GM18507 (cell line): ENCODE measurements around the gene LPIN1.
"Not testable (repeated sequence)": the region's sequence is repeated elsewhere in the genome, so short reads cannot be mapped to it uniquely, and the experiment has no call there.

ENCODE experiments used
- DNase-seq: peaks from one replicate; pipeline ENCODE4 v3.0.0; 2011; ENCODE audit warnings: low read depth; ENCODE audit not compliant: insufficient read length; ENCODE audit errors: extremely low spot score
- FAIRE-seq: peaks from 2 replicates; lab custom pipeline; 2011; peaks lifted over from hg19 to GRCh38; lab: Jason Lieb, UNC

LPIN1 gene

DNA sequence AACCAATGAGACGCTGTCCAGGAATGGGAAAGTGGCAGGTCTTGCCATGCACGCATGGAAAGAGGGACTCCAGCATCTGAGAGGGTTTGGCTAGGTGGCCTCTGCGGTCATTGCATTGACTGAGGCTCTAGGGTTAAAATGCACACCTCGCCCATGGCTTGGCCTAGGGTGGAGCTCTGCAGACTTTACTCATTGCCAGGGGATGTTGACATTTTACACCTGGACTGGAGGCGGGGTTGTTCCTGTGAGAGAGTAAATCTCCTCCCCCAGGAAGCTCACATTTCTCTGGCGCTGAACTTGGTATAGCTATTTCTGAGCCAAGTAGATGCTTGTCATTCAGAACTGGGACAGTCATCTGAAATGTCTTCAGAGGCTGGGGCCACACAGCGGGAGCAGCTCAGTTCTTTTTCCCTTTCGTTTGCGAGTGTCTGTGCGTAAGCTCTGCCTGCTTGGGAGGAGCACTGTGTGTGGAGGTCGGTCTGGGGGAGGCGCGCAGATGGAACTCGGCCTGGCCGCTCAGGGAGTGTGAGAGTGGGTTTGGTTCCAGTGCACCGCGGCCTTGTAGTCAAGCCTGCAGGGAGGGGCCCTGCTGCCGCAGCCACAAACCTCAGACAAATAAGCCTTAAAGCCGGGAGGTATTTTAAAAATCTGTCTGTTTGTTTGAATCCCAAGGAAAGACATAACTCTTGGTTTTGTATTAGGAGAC is 76.5 kb downstream of the LPIN1 start:
- no peak for DNase-seq

DNA sequence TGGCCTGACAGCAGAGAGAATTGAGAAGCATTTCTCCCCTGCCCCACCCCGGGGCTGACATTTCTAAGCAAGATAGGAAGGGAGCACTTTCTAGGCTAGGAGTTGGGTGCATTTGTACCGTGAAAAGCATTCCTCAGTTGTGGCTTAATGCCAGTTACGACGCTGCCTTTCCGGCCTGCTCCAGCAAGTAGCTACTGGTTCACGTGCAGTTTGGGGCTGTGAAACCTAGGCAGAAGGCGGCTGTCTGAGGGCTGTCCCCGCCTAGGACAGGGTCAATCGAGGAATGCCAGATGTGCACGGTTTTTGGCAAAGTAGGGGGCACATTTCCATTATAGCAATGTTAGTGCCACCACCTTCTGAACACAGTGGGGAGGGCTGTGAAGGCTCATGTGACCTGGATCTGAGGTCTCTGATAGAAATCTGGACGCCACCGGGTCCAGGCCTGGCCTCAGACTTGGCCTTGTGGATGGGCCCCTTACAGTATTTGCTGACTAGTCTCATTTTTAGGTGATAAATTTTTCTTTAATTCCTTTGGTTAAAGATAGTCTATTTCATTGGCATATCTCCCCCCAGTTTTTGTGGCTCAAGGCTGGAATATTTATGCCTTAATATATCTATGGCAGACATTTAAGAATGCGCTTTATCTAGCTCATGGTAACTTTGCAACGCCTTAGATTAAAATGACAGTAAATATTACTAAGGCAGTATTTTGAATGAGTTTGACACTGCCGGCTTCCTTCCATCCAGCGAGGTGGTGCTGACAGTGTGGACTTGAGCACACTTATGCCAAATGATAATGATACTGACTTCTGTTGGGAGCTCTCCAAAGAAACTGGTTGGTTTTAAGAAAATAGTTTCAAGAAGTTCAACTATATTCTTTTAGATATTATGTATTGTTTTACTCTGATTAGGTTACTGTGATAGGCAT is 78.7 kb downstream of the LPIN1 start:
- DNase-seq (no peak), FAIRE-seq (no peak)

More for the DNA sequence above, 76.5 kb downstream of the LPIN1 start:
- FAIRE-seq: no peak

DNA sequence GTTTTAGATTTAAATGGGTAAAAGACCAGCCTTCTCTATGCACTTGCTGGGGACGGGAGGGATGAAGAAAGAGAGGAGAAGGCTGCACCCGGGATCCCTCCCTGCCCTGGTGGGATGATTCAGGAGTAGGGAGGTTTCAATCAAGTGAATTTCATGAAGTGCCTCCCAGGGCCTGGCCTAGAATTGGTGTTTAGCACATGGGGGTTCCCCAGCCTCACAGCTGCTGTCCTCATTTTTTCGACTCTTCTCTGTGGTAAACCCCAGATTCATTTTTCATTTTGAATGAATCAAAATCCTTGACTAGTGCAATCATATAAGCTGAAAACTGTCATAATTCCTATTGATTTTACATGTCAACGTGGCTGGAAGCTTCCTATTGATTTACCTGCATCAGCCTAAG is 81.1 kb downstream of the LPIN1 start:
- FAIRE-seq (peak; percentile 21), DNase-seq (no peak)

DNA sequence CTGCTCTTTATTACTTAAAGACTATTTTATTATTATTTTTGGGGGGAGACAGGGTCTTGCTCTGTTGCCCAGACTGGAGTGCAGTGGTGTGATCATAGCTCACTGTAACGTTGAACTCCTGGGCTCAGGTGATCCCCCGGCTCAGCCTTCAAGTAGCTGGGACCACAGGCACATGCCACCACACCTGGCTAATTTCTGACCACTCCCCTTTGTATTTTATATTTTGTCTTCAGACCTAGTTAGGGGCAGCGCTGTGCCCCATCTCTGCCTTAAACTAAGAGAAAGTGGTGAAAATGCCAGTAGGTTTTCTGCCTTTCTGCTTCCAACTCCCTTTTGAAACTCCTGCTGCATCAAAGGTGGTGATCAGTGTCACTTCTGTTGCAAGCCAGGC is 82.5 kb downstream of the LPIN1 start:
- no peak for DNase-seq
- FAIRE-seq: no peak

DNA sequence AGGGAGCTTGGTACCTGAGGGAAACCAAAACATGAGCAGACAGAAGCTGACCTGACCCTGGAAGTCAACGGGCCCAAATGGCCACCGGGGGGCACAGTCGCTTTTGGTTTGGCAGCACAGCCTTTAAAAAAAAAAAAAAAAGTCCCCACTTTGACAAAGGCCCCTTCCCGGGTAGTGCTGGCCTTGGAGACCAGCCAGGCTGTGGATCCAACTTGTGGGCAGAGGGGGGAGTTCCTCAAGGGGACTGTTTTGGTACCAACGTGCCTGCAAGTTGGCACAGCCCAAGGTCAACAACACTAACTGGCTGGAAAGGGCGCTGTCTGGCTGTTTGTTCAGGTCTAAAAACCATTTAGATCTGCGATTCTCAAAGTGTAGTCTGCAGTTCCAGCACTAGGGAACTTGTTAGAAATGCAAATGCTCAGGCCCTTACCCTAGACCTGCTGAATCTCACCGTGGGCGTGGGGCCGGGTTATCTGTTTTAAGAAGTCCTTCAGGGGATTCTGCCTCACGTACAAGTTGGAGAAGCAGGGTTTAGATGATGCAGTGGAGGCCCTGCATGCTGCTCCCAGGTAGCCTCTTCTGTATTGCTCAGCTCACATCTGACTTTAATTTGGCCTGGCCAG is 83.0 kb downstream of the LPIN1 start:
- peak; percentile 17 for DNase-seq
- no peak for FAIRE-seq

DNA sequence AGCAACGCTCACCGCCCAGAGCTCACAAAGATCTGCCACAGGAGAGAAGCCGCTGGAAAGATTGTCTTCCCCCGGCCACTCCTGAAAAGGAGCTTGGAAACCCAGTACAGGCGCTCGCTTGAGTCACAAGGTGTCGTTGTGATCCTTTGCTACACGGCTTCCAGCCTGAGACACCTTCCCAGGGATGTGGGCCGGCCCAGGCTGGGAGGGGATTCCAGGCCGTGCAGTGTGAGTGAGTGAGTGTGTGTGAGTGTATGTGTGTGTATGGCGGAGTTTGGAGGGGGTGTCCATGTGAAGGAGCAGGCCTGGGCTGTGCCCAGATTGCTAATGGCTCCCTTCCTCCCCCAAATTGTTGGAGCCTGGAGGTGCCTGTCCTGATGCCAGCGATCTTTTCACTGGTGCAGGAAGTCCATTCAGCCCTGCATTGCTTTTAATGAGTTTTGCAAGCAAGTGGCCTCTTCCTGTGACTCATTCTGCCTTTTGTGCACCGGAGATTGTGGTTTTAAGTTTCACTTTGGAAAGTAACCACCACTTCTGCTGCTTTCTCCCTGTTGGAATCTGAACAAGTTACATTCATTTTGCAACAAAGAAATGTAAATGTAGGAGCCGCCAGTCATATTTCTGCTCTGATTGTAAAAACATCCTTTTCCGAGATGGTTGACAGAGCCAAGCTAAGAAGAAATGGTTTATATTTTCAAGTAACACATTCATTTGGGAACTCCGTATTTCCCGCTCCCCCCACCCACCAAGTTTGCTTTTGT is 83.7 kb downstream of the LPIN1 start:
- DNase-seq: peak; percentile 43
- FAIRE-seq: peak; percentile 76

DNA sequence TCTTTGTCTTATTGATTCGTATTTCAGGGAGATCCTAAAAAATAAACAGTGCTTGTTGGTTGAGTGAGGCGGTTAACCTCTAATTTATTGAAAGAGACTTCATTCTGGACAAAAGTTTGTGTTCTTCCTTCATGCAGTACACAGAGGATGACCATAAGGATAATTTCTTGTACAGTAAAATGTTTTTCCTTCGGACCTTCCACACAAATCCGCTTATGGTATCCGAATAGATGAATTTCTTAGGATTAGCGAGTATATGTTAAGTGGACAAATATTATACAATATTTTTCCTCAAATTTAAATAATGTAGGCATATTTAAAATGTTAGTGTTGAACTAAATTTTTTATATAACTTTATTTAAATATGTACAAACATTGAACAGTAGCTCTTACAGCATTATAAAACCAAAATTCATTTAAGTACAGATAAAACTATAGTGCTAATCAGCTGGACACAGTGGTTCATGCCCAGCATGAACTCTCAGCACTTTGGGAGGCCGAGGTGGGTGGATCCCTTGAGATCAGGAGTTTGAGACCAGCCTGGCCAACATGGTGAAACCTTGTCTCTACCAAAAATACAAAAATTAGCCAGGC is 84.4 kb downstream of the LPIN1 start:
- FAIRE-seq: no peak
- no peak for DNase-seq

DNA sequence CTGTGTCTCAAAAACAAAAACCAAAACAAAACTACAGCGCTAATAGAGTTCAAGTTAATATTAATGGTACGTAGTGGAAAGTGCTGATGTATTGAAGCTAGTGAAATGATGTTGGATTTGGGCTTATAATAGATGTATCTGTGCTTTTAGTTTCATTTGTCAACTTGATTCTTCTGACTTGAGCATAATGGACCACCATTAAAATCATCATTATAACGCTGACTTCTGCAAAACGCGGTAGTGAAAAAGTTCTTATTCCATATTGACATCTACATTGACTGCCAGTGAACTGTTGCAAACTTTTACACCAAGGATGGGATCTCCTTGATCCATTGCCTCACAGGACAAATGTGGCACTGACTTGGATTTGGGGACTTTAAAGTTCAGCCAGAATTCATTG is 85.0 kb downstream of the LPIN1 start:
- DNase-seq: no peak
- no peak for FAIRE-seq

DNA sequence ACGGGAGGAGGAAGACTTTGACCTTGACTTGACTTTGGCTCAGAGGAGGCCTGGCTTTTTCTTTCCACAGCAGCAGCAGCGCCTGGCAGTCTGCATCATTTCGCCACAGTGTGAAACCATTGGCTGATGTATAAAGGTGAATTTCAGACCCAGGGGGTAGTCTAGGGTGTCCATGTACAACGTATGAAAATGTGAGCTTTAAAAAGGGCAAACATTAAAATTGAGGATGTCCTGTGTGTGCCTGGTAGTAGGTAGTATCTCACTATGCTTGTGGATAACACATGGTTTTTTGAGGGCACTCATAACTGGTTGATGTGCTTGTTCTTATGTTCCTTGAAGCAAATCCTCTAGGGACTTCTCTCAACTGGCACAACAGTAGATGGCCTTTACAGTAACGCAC is 86.1 kb downstream of the LPIN1 start:
- DNase-seq (no peak), FAIRE-seq (no peak)

DNA sequence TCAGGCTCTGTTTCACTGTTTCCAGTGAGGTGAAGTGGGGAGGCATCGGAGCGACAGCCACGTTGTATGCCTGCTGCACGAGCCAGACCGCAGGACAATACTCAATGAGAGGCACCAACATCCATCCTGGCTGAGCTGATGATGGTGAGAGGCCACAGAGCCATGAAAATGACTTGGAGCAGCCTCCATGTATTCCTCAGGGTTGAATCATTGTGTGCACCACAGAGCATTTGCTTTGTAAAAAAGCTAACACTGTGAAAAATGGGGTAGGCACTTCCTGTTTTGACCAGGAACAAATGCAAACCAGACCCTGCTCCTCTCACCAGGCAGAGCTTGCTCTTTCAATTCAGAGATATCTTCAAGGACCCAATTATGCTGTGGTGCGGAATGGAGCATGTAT is 87.2 kb downstream of the LPIN1 start:
- DNase-seq: no peak
- no peak for FAIRE-seq

DNA sequence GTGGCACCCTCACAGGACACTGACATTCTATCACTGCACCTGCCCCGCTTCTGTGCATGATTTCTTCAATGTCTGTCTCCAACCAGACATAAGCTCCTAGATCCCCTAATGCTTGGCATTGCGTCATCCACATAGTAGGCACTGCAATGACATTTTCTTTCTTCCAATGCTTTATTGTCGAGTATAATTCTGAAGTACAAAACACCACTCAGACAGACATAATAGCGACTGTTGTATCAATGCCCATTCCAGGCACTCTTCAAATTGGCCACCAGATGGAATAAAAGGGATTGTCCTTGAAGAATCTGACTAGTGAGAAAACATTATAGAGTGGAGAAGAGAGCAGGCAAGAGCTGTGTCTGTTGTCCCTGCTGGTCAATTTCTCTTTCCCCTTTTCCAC is 89.0 kb downstream of the LPIN1 start:
- FAIRE-seq (no peak), DNase-seq (no peak)

DNA sequence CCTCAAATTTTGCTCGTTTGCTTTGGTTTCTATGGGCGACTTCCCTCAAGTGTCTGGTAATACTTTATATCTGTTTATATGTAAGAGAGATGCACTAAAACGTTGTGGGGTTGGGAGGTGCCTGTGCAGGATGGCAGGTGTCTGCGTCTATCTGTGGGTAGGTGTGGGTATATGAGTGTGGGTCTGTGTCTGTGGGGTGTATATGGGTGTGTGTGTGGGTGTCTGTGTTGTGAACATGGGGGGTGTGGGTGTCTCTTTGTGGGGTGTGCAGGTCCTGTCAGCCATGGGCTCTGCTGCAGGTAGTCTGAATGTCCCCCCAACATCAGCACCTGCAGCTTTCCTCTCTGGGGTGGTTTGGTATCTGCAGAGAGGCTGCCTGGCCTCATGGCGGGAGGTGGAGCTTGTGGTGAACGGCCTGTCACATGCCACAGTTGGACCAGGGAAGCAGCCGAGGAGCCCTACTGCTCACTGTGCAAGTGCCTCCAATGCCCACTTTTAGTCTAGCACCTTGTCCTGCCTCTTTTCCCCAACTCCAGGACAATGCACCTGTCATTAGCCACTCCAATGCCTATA is 90.3 kb downstream of the LPIN1 start:
- FAIRE-seq (no peak), DNase-seq (no peak)

DNA sequence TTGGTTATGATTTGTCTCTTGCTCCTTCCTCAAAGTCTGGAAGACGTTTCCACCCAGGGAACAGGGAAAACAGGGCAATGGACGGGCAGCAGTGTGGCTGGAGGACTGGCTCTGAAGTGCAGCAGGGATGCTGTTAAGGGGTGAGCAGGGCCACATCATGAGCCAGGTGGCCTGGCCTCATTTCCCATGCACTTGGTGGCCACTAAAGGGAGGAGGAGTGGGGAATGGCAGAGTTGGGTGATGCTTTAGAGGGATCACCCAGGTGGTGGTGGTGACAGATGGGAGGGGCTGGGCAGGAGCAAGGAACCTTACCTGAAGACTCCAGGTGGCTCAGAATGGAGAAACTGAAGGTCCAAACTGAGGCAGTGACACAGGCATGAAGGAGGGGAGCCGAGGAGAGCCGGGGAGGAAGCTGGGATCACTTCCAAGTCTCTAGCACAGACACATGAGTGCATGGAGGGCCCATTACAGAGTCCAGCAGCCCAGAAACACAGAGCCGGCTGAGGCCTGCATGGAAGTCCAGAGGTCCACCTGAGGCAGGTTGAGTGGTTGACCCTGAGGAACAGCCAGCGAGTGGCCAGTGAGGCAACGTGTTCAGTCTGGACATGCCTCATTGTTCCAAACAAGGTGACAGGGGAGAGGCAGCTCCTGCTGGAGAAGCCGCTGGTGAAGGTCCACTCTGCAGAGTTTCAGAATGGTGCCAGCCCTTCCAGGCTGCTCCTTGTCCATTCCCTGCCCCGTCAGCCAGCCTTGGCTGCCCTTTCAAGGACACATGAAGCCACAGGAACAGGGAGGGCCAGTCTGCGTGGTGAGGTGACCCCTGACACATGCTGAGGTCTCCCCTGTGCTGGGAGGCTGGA is 91.7 kb downstream of the LPIN1 start:
- no peak for FAIRE-seq

DNA sequence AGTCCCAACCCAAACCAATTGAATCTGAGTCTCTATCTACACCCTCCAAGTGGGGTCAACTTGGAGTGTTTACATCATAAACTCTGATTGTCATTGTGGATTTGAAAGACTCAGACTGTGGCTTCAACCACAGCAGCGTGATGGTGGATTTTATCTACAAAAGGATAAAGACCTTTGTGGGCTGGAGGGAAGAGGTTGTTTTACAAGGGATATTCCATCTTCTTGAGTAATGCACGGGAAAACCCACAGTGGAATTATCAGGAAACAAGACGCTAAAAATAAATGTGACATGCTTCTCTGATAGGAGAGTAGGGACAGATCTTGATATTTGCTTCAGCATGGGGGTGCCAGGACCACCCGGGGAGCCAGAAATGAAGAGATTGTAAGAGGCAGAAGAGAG is 93.5 kb downstream of the LPIN1 start:
- no peak for FAIRE-seq
- no peak for DNase-seq

More for the DNA sequence above, 91.7 kb downstream of the LPIN1 start:
- no peak for DNase-seq

DNA sequence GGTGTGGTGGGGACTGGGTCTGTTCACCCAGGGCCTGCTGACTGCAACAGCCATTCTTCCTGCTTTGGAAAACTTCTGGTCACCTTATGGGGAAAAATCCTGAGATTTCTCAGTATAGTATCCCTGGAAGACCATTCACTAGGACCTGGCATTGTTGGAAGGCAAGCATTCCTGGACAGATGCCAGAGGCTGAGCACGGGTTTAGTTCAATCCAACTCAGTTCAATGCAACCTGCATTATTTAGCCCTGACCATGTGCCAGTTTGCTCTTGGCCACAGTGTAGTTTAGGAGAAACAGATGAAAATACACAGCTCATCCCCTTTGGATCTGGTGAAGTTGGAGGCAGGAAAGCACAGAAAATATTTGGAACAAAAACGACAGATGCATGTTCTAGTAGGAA is 95.9 kb downstream of the LPIN1 start:
- no peak for DNase-seq
- no peak for FAIRE-seq

DNA sequence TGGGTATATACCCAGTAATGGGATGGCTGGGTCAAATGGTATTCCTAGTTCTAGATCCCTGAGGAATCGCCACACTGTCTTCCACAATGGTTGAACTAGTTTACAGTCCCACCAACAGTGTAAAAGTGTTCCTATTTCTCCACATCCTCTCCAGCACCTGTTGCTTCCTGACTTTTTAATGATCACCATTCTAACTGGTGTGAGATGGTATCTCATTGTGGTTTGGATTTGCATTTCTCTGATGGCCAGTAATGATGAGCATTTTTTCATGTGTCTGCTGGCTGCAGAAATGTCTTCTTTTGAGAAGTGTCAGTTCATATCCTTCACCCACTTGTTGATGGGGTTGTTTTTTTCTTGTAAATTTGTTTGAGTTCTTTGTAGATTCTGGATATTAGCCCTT is 98.4 kb downstream of the LPIN1 start:
- FAIRE-seq, DNase-seq: not testable (repeated sequence)

DNA sequence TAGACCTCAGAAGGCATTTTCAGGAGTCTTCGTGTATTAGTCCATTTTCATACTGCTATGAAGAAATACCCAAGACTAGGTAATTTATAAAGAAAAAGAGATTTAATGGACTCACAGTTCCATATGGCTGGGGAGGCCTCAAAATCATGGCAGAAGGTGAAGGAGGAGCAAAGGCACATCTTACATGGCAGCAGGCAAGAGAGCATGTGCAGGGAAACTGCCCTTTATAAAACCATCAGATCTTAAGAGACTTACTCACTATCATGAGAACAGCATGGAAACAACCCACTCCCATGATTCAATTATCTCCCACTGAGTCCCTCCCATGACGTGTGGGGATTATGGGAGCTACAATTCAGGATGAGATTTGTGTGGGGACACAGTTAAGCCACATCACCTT is 101.5 kb downstream of the LPIN1 start:
- not testable (repeated sequence) for FAIRE-seq, DNase-seq

DNA sequence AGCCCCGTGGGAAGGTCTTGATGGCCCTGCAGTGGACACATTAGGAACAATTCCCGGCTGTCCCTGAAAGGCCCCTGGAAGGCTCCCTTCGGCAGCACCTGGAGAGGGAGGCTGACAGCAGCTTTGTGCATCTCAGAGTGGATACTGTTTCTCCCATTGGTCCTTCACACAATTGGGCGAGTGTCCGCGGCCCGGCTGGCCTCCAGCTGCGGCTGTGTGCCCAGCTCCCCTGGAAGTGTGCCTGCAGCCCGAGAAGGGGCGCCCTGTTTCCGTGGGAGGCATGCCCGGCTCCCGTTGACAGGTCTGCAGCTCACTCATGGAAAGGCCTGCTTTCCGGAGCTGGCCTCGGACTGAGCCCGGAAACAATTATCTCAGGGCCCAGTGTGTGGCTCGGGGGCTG is 103.7 kb downstream of the LPIN1 start:
- FAIRE-seq: no peak
- no peak for DNase-seq
